ENCODE results near the gene SLC25A29. TPM values are rescaled to one million over a fixed set of nuclear protein-coding genes. Genes with fewer than 3 reads are reported as not detected.

SLC25A29 gene
- total and polyA plus RNA-seq, 2 of the 8 experiments (the other 6 are each of a cell fraction or from before 2014, with no cell fraction given): 135 to 177 TPM

DNA sequence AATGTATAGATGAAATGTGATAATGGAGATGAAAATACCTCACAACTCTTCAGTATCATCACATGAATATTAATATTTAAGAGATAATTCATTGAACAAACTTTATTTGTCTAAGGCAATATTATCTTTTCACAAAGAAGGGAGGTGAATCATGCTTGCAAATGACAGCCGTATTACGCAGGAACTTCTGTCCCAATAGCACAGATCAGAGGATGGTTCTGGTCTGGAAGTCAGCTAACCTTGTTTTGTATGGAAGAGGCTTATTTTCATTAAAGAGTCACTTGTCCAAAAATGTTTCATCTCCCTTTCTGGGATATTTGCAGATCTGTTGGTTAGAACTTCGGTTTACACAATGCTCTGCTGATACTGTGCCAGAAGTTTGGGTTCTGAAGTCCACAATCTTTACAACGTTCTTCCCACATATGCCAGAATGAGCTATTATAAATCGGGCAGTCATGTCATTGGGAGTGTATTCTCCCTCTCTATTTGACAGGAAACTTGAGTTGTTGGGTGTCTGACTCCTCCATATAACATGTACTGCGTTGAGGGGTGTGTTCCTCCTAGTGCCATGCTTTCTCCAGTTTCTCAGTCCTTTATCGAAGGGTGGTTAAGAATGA is 37.5 kb downstream of the SLC25A29 start:
- 92% methylated on average over 7 of the region's 7 CpGs; no CpG with 5 or more reads in 1 of the 2 experiments for WGBS, 2 experiments (ENCODE audit: extremely low coverage in 1 of 2, insufficient coverage in 1 of 2, insufficient read length in 1 of 2, insufficient replicate concordance in 2 of 2, low coverage in 1 of 2, low lambda C conversion rate in 2 of 2, missing lambda C conversion rate in 1 of 2)
- Histone ChIP-seq H4K8ac (ENCODE audit: extremely low read depth, insufficient read depth, low read length) (no peak overlapping the region), H2AFZ (ENCODE audit: low read length) (no peak overlapping the region), H3K79me2 (ENCODE audit: control insufficient read depth in 1 of 2, insufficient read depth in 2 of 2, low read length in 2 of 2) (peaks cover 7 to 85% of the 10 kb centered on the region in 2 experiments), H3K9ac (replicated peaks in 1 of 4; ENCODE audit: extremely low read depth in 1 of 4, low read depth in 3 of 4, low read length in 3 of 4) (no peak overlapping the region), H3K36me3 (ENCODE audit: control insufficient read depth in 2 of 4, insufficient read depth in 4 of 4, low read length in 3 of 4) (peaks cover 0 to 23% (median under 1%) of the 10 kb centered on the region in 4 experiments; a peak in 4 of 8 replicates), H2BK20ac (ENCODE audit: low read length) (no peak overlapping the region), H2AK5ac (ENCODE audit: low read depth, low read length) (no peak overlapping the region), H3K27ac (ENCODE audit: low read depth, low read length) (no peak overlapping the region), H2BK5ac (ENCODE audit: low read depth, low read length) (no peak overlapping the region), H3K9me3 (ENCODE audit: insufficient read depth in 2 of 2, low read depth in 1 of 2, low read length in 1 of 2) (no peaks in the 10 kb centered on the region), H3K23ac (ENCODE audit: insufficient read length) (no peak overlapping the region), H4K20me1 (replicated peaks in 1 of 2; ENCODE audit: control insufficient read depth in 1 of 2, insufficient read depth in 2 of 2, low read length in 2 of 2) (peaks cover 15 to 23% of the 10 kb centered on the region in 2 experiments), H3K4me3 (ENCODE audit: extremely low read depth in 1 of 4, insufficient read depth in 2 of 4, low read depth in 3 of 4, low read length in 4 of 4) (no peak overlapping the region), H4K91ac (replicated peaks; ENCODE audit: insufficient read length, low read length) (no peak overlapping the region), H3K23me2 (ENCODE audit: low read depth, low read length) (no peaks in the 10 kb centered on the region), H2BK12ac (ENCODE audit: low read depth, low read length) (no peak overlapping the region), H3K14ac (ENCODE audit: insufficient read length) (no peak overlapping the region), H3K4me2 (ENCODE audit: insufficient read depth in 1 of 2, low read depth in 2 of 2, low read length in 2 of 2) (no peak overlapping the region), H2BK15ac (ENCODE audit: low read length) (no peak overlapping the region), H3K79me1 (ENCODE audit: low read depth, low read length) (peaks cover 7% of the 10 kb centered on the region; the same call in 1 of the 2 replicates), H3K4me1 (replicated peaks in 1 of 4; ENCODE audit: control insufficient read depth in 3 of 4, insufficient read depth in 4 of 4, low read length in 3 of 4) (peaks cover 0 to 4% (median 2%) of the 10 kb centered on the region in 4 experiments; a peak in 3 of 7 replicates), H3K18ac (ENCODE audit: extremely low read depth, low read length) (no peak overlapping the region), H4K5ac (ENCODE audit: insufficient read length, low read depth, low read length) (no peak overlapping the region), H3K56ac (replicated peaks; ENCODE audit: insufficient read length, low read depth, low read length) (no peak overlapping the region), H3K4ac (replicated peaks; ENCODE audit: insufficient read length, low read depth, low read length) (no peak overlapping the region), H2BK120ac (replicated peaks; ENCODE audit: low read depth, low read length) (no peak overlapping the region), H3K27me3 (replicated peaks in 1 of 4; ENCODE audit: control insufficient read depth in 3 of 4, extremely low read depth in 1 of 4, insufficient read depth in 3 of 4, low read length in 3 of 4) (no peaks in the 10 kb centered on the region)
- no peak for DNase-seq (ENCODE audit: low read depth in 1 of 2, low spot score in 2 of 2)
- no peak for FAIRE-seq
- CTCF ChIA-PET (ENCODE audit: partially characterized antibody): interaction anchor here (0.9 to 3.4 kb wide), 6 partner anchors 10 to 109 kb away, joined by 3 to 13 read pairs (median 4); no protein-coding TSS in a partner anchor
- no peak for TF ChIP-seq BRCA1 (IDR thresholded peaks at IDR 0.05; ENCODE audit: low read depth, low read length)
- no peak for TF ChIP-seq SUZ12 (IDR thresholded peaks at IDR 0.05; ENCODE audit: low read length)
- no peak for TF ChIP-seq CBX5 (IDR thresholded peaks at IDR 0.05; ENCODE audit: low read depth, low read length)
- TF ChIP-seq, protein P1, sequence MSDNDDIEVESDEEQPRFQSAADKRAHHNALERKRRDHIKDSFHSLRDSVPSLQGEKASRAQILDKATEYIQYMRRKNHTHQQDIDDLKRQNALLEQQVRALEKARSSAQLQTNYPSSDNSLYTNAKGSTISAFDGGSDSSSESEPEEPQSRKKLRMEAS (IDR thresholded peaks at IDR 0.05): no peak
- no peak for TF ChIP-seq SIRT6 (IDR thresholded peaks at IDR 0.05; ENCODE audit: low read length)
- no peak for TF ChIP-seq POU5F1 (IDR thresholded peaks at IDR 0.05; ENCODE audit: low read depth, low read length)
- TF ChIP-seq TAF1 (IDR thresholded peaks at IDR 0.05; ENCODE audit: low read depth, low read length): no peak
- TF ChIP-seq POLR2AphosphoS5 (IDR thresholded peaks at IDR 0.05; ENCODE audit: low read depth, low read length): no peak
- TF ChIP-seq CHD2 (IDR thresholded peaks at IDR 0.05; ENCODE audit: low read length): no peak
- no peak for TF ChIP-seq POLR2A (IDR thresholded peaks at IDR 0.05; ENCODE audit: control extremely low read depth in 1 of 2, low read depth in 2 of 2, low read length in 2 of 2)
- POLR2A ChIA-PET (ENCODE audit: partially characterized antibody): interaction anchor here (0.8 to 1.3 kb wide), 5 partner anchors 15 to 64 kb away, joined by 3 to 4 read pairs (median 3); no protein-coding TSS in a partner anchor

Measured in H1 (cell line).